Lower leg skin (tissue), 3 donors: ENCODE data around the gene PITX3.

Source experiments
- POLR2A ChIP-seq, 2 donors: fragments of 450-650 bp; IDR thresholded peaks; one replicate each; pipeline ENCODE4 v1.6.1; 2016 to 2017; ENCODE audit warnings: antibody characterized with exemption in 2 of 2, mild to moderate bottlenecking in 1 of 2, moderate library complexity in 1 of 2
- TF ChIP-seq, protein P1 (sequence below), 3 donors: fragments of 450-650 bp; IDR thresholded peaks; one replicate each; pipeline ENCODE4 v1.5.1; 2016; ENCODE audit warnings: antibody characterized with exemption in 3 of 3, mild to moderate bottlenecking in 3 of 3, moderate library complexity in 2 of 3

DNA sequence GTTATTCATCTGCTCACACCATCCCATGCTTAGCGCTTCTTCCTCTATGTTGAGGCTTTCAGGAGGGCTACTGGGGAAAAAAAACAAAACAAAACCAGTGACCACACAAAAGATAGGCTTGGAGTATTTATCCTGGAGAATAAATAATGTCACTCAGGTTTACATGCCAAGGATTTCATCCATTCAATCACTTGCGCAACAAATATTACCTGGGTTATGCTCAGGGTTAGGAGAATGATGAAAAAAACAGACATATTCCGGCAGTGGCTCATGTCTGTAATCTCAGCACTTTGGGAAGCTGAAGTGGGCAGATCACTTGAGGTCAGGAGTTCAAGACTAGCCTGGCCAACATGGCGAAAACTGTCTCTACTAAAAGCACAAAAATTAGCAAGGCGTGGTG lies 18.5 kb downstream of the PITX3 start:
- TF ChIP-seq, protein P1, sequence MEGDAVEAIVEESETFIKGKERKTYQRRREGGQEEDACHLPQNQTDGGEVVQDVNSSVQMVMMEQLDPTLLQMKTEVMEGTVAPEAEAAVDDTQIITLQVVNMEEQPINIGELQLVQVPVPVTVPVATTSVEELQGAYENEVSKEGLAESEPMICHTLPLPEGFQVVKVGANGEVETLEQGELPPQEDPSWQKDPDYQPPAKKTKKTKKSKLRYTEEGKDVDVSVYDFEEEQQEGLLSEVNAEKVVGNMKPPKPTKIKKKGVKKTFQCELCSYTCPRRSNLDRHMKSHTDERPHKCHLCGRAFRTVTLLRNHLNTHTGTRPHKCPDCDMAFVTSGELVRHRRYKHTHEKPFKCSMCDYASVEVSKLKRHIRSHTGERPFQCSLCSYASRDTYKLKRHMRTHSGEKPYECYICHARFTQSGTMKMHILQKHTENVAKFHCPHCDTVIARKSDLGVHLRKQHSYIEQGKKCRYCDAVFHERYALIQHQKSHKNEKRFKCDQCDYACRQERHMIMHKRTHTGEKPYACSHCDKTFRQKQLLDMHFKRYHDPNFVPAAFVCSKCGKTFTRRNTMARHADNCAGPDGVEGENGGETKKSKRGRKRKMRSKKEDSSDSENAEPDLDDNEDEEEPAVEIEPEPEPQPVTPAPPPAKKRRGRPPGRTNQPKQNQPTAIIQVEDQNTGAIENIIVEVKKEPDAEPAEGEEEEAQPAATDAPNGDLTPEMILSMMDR (IDR thresholded peaks at IDR 0.05), result no peak
- no peak for TF ChIP-seq POLR2A (IDR thresholded peaks at IDR 0.05)
